Measurements from ENCODE around the gene EML6. TPM values are rescaled to one million over a fixed set of nuclear protein-coding genes. Genes with fewer than 3 reads are reported as not detected.

Gene EML6
- total and polyA plus RNA-seq, 2 of the 8 experiments (the other 6 are each of a cell fraction or from before 2014, with no cell fraction given), result 1.2 to 1.6 TPM

DNA sequence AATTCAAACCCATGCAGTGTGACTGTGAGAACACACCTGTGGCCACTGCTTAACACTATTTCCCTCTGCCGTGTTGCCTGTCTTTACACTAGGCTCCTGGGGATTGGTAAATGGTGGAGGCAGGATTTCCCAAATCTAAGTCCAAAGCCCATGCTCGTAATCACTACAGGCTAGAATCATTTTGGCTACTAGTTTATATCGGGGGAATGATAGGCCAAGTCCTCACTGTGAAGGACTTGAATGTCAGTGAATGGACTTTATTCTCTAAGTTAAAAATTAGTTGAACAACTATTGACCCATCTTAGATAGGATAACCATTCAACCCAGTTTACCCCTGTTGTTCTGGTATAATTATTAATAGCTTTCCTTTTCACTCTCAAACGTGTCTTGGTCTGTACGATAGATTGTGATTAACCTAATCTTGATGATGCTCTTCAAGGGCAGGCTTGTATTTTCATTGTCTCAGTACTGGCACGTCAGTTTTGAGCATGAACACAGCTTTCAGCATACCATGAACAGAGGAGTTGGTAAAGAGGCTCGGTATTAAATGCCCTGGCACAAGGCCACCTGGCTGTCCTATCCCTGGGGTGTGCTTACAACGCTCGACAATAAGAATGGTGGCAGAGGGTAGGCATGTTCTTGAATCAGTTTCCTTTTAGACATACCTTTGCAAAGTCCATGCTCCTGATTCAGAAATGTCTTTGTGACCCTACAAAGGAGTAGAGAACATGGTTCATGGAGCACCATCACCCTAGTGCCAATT, 177.9 kb downstream of the EML6 start:
- no peak overlapping the region for H2BK5ac ChIP-seq (ENCODE audit: low read depth, low read length)
- no peak overlapping the region for H3K4me3 ChIP-seq (ENCODE audit: extremely low read depth in 1 of 4, insufficient read depth in 2 of 4, low read depth in 3 of 4, low read length in 4 of 4)
- H2BK15ac ChIP-seq (ENCODE audit: low read length), result no peak overlapping the region
- no peaks in the 10 kb centered on the region for H4K20me1 ChIP-seq (replicated peaks in 1 of 2; ENCODE audit: control insufficient read depth in 1 of 2, insufficient read depth in 2 of 2, low read length in 2 of 2)
- no peaks in the 10 kb centered on the region for H3K9me3 ChIP-seq (ENCODE audit: insufficient read depth in 2 of 2, low read depth in 1 of 2, low read length in 1 of 2)
- no peaks in the 10 kb centered on the region for H3K23me2 ChIP-seq (ENCODE audit: low read depth, low read length)
- no peaks in the 10 kb centered on the region for H3K79me1 ChIP-seq (ENCODE audit: low read depth, low read length)
- no peak for DNase-seq (ENCODE audit: low read depth in 1 of 2, low spot score in 2 of 2)
- H3K18ac ChIP-seq (ENCODE audit: extremely low read depth, low read length), result no peak overlapping the region
- H2AK5ac ChIP-seq (ENCODE audit: low read depth, low read length), result no peak overlapping the region
- H3K4me1 ChIP-seq (replicated peaks in 1 of 4; ENCODE audit: control insufficient read depth in 3 of 4, insufficient read depth in 4 of 4, low read length in 3 of 4), result no peaks in the 10 kb centered on the region
- POLR2A ChIA-PET (ENCODE audit: partially characterized antibody), result no interaction called here
- no peak overlapping the region for H2BK120ac ChIP-seq (replicated peaks; ENCODE audit: low read depth, low read length)
- no peak overlapping the region for H2BK20ac ChIP-seq (ENCODE audit: low read length)
- FAIRE-seq, result no peak
- CTCF ChIA-PET (ENCODE audit: partially characterized antibody), result interaction anchor here (1.1 to 4.0 kb wide), 7 partner anchors 9 to 274 kb away, joined by 3 to 31 read pairs (median 14); no protein-coding TSS in a partner anchor
- no peak overlapping the region for H4K8ac ChIP-seq (ENCODE audit: extremely low read depth, insufficient read depth, low read length)
- H2AFZ ChIP-seq (ENCODE audit: low read length), result no peak overlapping the region
- H3K14ac ChIP-seq (ENCODE audit: insufficient read length), result no peak overlapping the region
- H3K27me3 ChIP-seq (replicated peaks in 1 of 4; ENCODE audit: control insufficient read depth in 3 of 4, extremely low read depth in 1 of 4, insufficient read depth in 3 of 4, low read length in 3 of 4), result no peaks in the 10 kb centered on the region
- 91% methylated on average over 9 of the region's 9 CpGs; no CpG with 5 or more reads in 1 of the 2 experiments for WGBS, 2 experiments (ENCODE audit: extremely low coverage in 1 of 2, insufficient coverage in 1 of 2, insufficient read length in 1 of 2, insufficient replicate concordance in 2 of 2, low coverage in 1 of 2, low lambda C conversion rate in 2 of 2, missing lambda C conversion rate in 1 of 2)
- H3K56ac ChIP-seq (replicated peaks; ENCODE audit: insufficient read length, low read depth, low read length), result no peak overlapping the region
- no peak overlapping the region for H2BK12ac ChIP-seq (ENCODE audit: low read depth, low read length)
- H3K79me2 ChIP-seq (ENCODE audit: control insufficient read depth in 1 of 2, insufficient read depth in 2 of 2, low read length in 2 of 2), result no peaks in the 10 kb centered on the region
- no peak overlapping the region for H3K4ac ChIP-seq (replicated peaks; ENCODE audit: insufficient read length, low read depth, low read length)
- no peak overlapping the region for H4K91ac ChIP-seq (replicated peaks; ENCODE audit: insufficient read length, low read length)
- H4K5ac ChIP-seq (ENCODE audit: insufficient read length, low read depth, low read length), result no peak overlapping the region
- H3K23ac ChIP-seq (ENCODE audit: insufficient read length), result no peak overlapping the region
- no peaks in the 10 kb centered on the region for H3K36me3 ChIP-seq (ENCODE audit: control insufficient read depth in 2 of 4, insufficient read depth in 4 of 4, low read length in 3 of 4)
- H3K4me2 ChIP-seq (ENCODE audit: insufficient read depth in 1 of 2, low read depth in 2 of 2, low read length in 2 of 2), result no peak overlapping the region
- no peak overlapping the region for H3K27ac ChIP-seq (ENCODE audit: low read depth, low read length)
- H3K9ac ChIP-seq (replicated peaks in 1 of 4; ENCODE audit: extremely low read depth in 1 of 4, low read depth in 3 of 4, low read length in 3 of 4), result no peak overlapping the region
- TF ChIP-seq MAFK (IDR thresholded peaks at IDR 0.05; ENCODE audit: low read depth, low read length) (no peak), SP4 (IDR thresholded peaks at IDR 0.05; ENCODE audit: low read length) (no peak), CBX5 (IDR thresholded peaks at IDR 0.05; ENCODE audit: low read depth, low read length) (no peak), RAD21 (IDR thresholded peaks at IDR 0.05 in 1 of 2, conservative IDR thresholded peaks at IDR 0.05 in 1 of 2; ENCODE audit: low read depth in 2 of 2, low read length in 2 of 2) (no peak), RFX5 (IDR thresholded peaks at IDR 0.05; ENCODE audit: borderline replicate concordance, low read depth, low read length) (no peak), POU5F1 (IDR thresholded peaks at IDR 0.05; ENCODE audit: low read depth, low read length) (no peak), GABPA (IDR thresholded peaks at IDR 0.05; ENCODE audit: borderline replicate concordance, insufficient read depth, low read length) (no peak), CREB1 (IDR thresholded peaks at IDR 0.05) (no peak), YY1 (IDR thresholded peaks at IDR 0.05; ENCODE audit: low read depth, low read length) (no peak), TAF1 (IDR thresholded peaks at IDR 0.05; ENCODE audit: low read depth, low read length) (no peak), TAF7 (optimal IDR thresholded peaks at IDR 0.05; ENCODE audit: borderline replicate concordance, low read depth, low read length) (no peak), SP1 (IDR thresholded peaks at IDR 0.05; ENCODE audit: low read depth, low read length) (no peak)
- TF ChIP-seq, protein P1, sequence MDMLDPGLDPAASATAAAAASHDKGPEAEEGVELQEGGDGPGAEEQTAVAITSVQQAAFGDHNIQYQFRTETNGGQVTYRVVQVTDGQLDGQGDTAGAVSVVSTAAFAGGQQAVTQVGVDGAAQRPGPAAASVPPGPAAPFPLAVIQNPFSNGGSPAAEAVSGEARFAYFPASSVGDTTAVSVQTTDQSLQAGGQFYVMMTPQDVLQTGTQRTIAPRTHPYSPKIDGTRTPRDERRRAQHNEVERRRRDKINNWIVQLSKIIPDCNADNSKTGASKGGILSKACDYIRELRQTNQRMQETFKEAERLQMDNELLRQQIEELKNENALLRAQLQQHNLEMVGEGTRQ (IDR thresholded peaks at IDR 0.05; ENCODE audit: low read length), result no peak
